ENCODE results near the gene LRCH1.
"Not testable (repeated sequence)": the region's sequence is repeated elsewhere in the genome, so short reads cannot be mapped to it uniquely, and the experiment has no call there.

Gene LRCH1

DNA sequence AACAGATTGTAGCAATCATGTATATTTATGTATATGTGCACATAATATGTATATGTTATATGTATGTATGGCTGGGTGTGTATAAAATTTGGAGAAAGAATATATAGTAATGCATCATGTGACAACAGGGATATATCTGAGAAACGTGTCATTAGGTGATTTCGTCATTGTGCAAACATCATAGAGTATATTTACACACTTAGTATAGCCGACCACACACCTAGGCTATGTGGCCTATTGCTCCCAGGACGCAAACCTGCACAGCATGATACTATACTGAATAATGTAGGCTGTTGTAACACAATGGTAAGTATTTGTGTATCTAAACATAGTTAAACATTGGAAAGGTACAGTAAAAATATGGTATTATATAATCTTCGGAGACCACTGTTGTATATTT, 200.2 kb downstream of the LRCH1 start:
- DNase-seq (ENCODE audit: low read depth in 2 of 2), result no peak

GRCh38 chr13:46753917-46754316, 200.9 kb downstream of the LRCH1 start:
- DNase-seq (ENCODE audit: low read depth in 2 of 2), result no peak

GRCh38 chr13:46754812-46755211, 201.8 kb downstream of the LRCH1 start:
- no peak for DNase-seq (ENCODE audit: low read depth in 2 of 2)

DNA sequence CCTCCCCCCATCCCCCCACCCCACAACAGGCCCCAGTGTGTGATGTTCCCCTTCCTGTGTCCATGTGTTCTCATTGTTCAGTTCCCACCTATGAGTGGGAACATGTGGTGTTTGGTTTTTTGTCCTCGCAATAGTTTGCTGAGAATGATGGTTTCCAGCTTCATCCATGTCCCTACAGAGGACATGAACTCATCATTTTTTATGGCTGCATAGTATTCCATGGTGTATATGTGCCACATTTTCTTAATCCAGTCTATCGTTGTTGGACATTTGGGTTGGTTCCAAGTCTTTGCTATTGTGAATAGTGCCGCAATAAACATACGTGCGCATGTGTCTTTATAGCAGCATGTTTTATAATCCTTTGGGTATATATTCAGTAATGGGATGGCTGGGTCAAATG, 202.5 kb downstream of the LRCH1 start:
- DNase-seq (ENCODE audit: low read depth in 2 of 2), result not testable (repeated sequence)

DNA sequence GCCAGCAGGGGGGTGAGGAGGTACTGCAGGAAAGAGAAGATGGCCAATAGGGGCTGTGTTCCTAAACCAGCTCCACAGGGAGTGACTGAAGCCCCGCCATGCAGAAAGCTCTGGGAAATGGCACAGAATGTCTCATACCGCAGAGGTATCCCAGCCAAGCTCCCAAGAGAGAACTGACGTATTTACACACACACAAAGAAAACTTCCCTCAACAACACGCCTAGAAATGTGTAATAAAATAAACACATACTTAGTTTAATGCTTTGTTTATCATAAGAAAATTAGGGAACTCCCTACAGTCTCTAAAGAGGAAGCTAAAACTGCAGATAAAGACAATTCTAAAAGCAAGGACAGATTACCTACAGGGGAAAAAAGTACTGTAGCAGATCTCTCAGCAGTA, 204.0 kb downstream of the LRCH1 start:
- no peak for DNase-seq (ENCODE audit: low read depth in 2 of 2)

- DNase-seq (ENCODE audit: low read depth in 2 of 2), result no peak
These were observed 204.7 kb downstream of the LRCH1 start for GRCh38 chr13:46757640-46758039.

DNA sequence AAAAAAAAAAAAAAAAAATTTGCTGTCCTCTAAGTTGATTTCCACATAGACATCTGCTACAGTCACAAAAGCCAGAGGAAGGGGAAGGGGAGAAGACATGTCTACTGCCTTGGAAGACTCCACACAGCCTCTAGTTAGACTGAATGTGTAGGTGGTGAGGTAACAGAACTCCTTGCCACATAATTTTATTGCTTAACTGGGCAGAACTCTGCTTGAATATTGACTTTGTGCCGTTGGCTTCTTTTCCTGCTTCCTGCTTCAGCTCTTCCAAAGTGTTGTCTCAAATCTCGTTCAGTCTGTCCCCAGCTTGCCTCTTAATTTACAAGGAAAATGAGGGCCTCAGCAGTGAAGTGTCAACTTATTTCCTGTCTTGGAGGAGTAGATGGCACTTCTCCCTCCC, 206.9 kb downstream of the LRCH1 start:
- no peak for DNase-seq (ENCODE audit: low read depth in 2 of 2)

DNA sequence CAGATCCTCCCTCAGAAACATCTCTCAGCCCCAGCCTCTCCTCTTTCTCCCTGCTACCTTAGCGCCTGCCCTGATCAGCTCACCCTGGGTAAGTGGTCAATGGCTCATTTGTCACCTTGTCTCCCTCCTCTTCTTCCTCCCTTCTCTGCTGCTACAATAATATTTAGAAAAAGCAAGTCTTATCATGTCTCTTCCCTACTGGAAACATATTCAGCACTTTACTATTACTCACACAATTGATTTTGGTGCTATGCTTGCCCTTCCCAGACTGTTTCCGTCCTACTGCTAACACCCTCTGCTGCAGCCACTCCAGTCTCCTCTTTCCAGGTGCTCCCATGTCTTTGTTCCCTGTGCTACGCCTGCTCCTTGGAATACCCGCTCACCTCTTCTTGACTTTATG, 208.2 kb downstream of the LRCH1 start:
- DNase-seq (ENCODE audit: low read depth in 2 of 2), result no peak

DNA sequence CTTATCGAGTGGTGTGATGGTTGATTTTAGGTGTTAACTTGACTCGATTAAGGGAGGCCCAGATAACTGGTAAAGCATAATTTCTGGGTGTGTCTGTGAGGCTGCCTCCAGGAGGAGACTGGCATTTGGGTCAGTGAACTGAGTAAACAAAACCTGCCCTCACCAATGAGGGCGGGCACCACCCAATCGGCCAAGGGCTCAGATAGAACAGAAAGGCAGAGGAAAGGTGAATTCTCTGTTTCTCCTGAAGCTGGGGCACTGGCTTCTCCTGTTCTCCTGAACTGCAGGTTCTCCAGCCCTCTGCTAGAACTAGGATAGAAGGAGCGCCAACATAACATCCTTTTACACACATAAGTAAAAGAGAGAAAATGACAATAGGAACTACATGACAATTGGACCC, 208.9 kb downstream of the LRCH1 start:
- DNase-seq (ENCODE audit: low read depth in 2 of 2), result no peak

DNA sequence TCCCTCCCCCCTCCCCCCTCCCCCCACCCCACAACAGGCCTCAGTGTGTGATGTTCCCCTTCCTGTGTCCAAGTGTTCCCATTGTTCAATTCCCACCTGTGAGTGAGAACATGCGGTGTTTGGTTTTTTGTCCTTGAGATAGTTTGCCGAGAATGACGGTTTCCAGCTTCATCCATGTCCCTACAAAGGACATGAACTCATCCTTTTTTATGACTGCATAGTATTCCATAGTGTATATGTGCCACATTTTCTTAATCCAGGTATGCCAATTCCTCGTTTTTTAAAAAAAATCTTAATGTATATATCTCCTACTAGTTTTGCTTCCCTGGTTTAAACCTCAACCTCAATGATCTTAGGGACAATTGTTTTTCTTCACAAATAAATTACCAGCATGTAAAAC, 217.0 kb downstream of the LRCH1 start:
- DNase-seq (ENCODE audit: low read depth in 2 of 2), result not testable (repeated sequence)

GRCh38 chr13:46771693-46772092, 218.7 kb downstream of the LRCH1 start:
- DNase-seq (ENCODE audit: low read depth in 2 of 2), result no peak

GRCh38 chr13:46773541-46773940, 220.6 kb downstream of the LRCH1 start:
- no peak for DNase-seq (ENCODE audit: low read depth in 2 of 2)

DNA sequence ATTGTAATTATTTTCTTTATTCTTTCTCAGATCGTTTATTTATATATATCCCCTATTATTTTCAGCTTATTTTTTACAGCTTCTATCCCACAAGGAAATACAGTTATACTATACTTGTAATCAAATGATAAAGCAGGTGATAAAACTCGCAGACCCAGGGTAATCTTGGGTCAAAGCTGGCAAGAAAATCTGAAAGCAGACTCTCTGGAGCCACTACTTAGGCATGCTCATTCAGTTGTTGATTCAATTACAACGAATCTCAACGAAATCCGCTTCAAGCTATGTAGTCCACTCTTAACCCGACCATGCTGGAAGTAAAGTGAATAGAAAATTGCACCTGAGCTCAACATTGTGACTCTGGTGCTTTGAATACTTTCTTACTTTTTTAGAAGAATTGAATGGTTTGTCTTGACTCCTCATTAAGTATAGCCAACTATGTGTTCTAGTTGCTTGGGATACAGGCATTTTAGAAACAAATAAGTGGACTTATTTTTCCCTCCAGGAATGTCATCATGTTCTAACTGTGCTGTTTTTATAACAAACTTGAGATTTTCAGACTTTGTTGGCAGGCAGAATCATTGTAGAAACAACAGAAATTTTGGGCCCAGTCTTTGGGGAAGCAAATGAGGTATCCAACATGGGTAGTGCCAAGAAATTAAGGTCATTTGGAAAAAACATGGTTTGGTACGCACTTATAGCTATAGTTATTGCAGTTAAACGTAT, 222.6 kb downstream of the LRCH1 start:
- no peak for DNase-seq (ENCODE audit: low read depth in 2 of 2)

- no peak for DNase-seq (ENCODE audit: low read depth in 2 of 2)
These were observed 225.1 kb downstream of the LRCH1 start for GRCh38 chr13:46778095-46778494.

DNA sequence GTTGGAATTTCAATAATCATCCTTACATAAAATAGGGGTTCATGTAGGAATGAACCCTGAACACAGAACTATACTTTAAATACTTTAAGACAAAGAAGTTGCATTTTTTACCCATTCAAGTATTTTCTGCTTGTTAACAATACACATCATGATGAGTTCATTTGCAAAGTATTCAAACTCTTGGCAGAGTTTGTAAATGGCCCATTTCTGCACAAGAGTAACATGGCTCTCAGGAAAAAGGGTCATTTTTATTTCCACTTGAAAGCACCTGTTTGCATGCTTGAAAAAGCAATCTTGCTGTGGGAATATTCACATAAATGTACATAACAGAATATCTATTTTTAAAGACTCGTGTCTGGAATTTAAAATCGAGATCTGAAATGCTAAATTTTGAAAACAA, 225.9 kb downstream of the LRCH1 start:
- no peak for DNase-seq (ENCODE audit: low read depth in 2 of 2)

- DNase-seq (ENCODE audit: low read depth in 2 of 2), result no peak
These were observed 229.1 kb downstream of the LRCH1 start for GRCh38 chr13:46782066-46782465.

DNA sequence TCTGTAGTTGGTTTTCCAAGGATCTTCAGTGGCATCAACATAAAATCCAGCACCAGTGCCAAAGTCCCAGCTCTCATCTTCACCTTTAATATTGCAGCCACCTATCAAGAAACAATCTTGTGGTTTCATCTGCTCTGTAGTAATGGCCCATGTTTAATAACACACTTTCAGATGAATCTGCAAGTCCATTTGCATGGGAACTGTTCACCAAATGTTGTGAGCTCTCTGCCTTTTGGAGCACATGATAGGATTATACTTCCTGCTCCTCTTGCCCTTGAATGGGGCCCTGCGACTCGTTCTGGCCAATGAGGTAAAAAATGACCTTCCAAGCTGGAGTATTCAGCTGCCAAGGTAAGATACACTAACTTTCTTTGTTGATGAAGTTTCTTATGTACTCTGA, 229.7 kb downstream of the LRCH1 start:
- DNase-seq (ENCODE audit: low read depth in 2 of 2), result no peak

DNA sequence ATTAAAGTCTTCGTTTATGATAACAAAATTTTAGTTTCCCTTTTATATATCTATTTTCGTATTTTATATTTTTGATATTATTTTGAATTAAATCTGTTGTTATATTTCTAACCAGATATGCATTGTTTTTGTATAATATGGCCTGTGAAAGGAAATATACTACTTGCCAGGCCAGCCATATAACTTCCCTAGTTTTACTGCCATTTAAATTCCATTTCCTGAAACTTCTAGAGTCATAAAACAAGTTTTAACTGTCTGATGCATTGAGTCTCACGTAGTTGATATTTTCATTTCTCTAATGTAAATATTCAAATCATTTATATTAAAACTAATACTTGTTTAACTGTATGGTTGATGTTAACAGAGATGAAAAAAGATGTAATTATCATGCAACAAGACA, 230.5 kb downstream of the LRCH1 start:
- no peak for DNase-seq (ENCODE audit: low read depth in 2 of 2)

GRCh38 chr13:46795321-46795720, 242.4 kb downstream of the LRCH1 start:
- no peak for DNase-seq (ENCODE audit: low read depth in 2 of 2)

GRCh38 chr13:46796129-46796514, 243.2 kb downstream of the LRCH1 start:
- no peak for DNase-seq (ENCODE audit: low read depth in 2 of 2)

DNA sequence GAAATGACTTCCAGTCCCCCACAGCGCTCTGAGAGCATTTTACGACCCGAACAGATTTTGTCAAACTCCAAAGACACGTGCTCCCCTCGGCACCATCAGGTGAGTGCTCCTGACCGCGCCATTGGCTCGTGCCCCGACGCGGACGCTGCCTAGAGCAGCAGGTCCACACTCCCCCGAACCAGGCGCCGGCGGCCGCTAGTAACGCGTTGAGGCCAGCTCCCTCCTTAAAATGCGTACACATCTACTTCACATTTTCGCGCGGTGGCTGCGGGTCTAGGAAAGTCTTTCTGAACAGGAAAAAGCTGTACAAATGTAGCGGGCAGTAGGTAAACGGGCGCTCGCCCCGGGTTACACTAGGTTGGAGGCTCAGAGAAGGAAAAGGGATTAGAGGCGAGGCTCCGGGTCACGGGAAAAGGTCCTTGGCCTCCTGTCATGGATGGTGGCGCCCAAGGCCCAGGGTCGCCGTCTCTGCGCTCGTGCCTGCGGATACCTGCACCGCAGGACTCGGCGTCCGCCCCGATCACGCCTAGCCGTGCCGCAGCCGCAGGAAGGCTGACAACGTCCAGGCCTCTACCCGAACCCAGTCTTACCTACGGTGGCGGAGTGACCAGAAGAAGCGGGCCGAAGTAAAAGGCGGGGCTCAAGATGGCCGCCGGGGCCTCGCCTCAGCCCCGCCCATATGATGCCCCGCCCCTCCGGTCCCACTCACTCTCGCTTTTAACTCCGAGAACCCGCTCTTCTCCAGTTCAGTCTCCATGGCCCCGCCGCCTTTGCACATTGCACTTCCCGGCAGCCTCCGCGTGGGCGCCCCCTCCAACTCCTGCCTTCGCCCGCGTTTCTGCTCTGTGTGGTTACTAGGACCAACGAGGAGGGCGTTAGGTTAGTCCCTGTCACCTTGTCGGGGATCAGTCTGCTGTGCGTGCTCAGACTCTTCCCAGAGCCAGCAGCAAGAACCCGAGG, 243.8 kb downstream of the LRCH1 start, which contains the start of gene ESD:
Gene ESD, minus strand, starts transcription at position 647 of the 960 bp plus-strand sequence. CDS start 5,748 bp downstream, outside the sequence.
- peak; percentile 90 to 95 for DNase-seq (ENCODE audit: low read depth in 2 of 2)

DNA sequence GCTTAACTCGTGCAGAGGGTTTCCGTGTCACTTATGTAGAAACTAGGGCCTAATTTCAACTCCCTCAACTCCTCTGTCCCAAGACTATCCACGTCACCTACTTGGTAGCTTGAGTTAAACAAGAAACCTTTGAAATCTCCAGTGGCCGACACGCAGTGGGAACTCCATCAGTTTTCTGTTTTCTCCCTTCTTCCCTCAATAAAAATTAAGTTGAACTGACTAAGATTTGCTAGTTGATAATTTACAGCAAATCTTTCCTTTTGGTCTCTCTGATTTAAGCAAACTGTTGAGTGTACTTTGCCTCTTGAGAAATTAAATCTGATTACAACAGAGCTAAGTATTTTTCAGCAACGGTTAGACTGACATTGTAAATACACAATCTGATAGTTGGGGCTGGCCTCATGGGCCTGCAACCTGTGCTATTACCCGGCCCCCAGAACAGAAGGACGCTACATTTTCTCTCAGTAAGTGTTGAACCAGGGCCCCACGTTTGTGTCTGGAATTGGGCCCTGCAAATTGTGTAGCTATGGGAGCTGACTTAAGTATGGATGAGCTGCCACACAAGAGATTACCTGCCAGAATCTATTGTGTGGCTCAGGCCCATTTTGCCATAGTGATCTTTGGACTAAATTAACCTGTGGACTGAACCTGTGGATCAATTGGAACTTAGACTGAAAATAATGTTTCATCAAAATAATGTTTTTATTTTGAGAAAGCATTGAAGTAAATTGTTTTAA, 244.7 kb downstream of the LRCH1 start:
- DNase-seq (ENCODE audit: low read depth in 2 of 2), result no peak
